ENCODE data around the gene CPA5. TPM values are rescaled to one million over a fixed set of nuclear protein-coding genes. Genes with fewer than 3 reads are reported as not detected.
A peak's percentile ranks its signal among the peaks of the same experiment; 100 is the strongest.

CPA5 gene
- total RNA-seq, 1 donor from 2014 or later: not detected

DNA sequence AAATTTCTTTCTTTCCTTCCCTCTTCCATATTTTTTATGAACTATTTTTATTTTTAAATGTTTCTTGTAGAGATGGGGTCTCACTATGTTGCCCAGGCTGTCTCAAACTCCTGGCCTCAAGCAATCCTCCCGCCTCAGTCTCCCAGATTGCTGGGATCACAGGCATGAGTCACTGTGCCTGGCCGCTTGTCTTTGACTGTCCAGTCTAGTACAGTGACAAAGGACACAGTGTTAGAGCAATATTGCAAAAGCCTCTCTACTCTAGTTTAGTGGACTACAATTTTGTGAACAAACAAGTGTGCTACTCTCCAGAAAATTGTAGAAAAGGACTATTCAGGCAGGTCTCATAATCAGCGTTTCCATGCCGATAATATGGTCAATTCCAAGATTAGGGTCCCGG is 40.6 kb upstream of the CPA5 start:
- Mint-ChIP-seq H3K9me3 (peaks cover 8% of the 10 kb centered on the region), H3K27me3 (ENCODE audit: insufficient read depth, low read depth) (peaks cover 8% of the 10 kb centered on the region), H3K36me3 (no peaks in the 10 kb centered on the region), H3K4me3 (no peak overlapping the region), H3K4me1 (peaks cover 5% of the 10 kb centered on the region), H3K27ac (no peak overlapping the region)
- Histone ChIP-seq H3K4me1 (no peaks in the 10 kb centered on the region), H3F3A (ENCODE audit: low read depth) (no peaks in the 10 kb centered on the region), H3K36me3 (no peaks in the 10 kb centered on the region), H2AFZ (replicated peaks) (no peak overlapping the region), H3K79me2 (ENCODE audit: low read depth) (no peaks in the 10 kb centered on the region), H3K27me3 (no peaks in the 10 kb centered on the region), H3K4me2 (no peak overlapping the region), H3K4me3 (no peak overlapping the region), H3K27ac (no peak overlapping the region), H3K9me3 (ENCODE audit: low read depth) (no peaks in the 10 kb centered on the region), H3K9ac (no peak overlapping the region), H4K20me1 (ENCODE audit: low read depth) (no peaks in the 10 kb centered on the region)
- no peak for TF ChIP-seq CTCF (IDR thresholded peaks at IDR 0.05)
- TF ChIP-seq EZH2 (IDR thresholded peaks at IDR 0.05): no peak
- TF ChIP-seq EZH2phosphoT487 (IDR thresholded peaks at IDR 0.05): no peak
- DNase-seq (ENCODE audit: low spot score): no peak

- H3K27ac ChIP-seq: no peak overlapping the region
- no peaks in the 10 kb centered on the region for H3K36me3 ChIP-seq
- no peak overlapping the region for H2AFZ ChIP-seq (replicated peaks)
Measured at GRCh38 chr7:130304878-130305277, 39.7 kb upstream of the CPA5 start.

GRCh38 chr7:130305433-130306042 is 39.1 kb upstream of the CPA5 start:
- H3K27ac ChIP-seq: no peak overlapping the region
- H3F3A ChIP-seq (ENCODE audit: low read depth): no peaks in the 10 kb centered on the region
- Mint-ChIP-seq H3K36me3 (no peaks in the 10 kb centered on the region), H3K4me3 (no peak overlapping the region), H3K27ac (no peak overlapping the region), H3K9me3 (peaks cover 6% of the 10 kb centered on the region), H3K4me1 (peaks cover 3% of the 10 kb centered on the region), H3K27me3 (ENCODE audit: insufficient read depth, low read depth) (peaks cover 11% of the 10 kb centered on the region)
- H4K20me1 ChIP-seq (ENCODE audit: low read depth): no peaks in the 10 kb centered on the region
- H3K9me3 ChIP-seq (ENCODE audit: low read depth): no peaks in the 10 kb centered on the region
- no peaks in the 10 kb centered on the region for H3K79me2 ChIP-seq (ENCODE audit: low read depth)
- H3K27me3 ChIP-seq: no peaks in the 10 kb centered on the region
- H3K4me2 ChIP-seq: no peak overlapping the region
- TF ChIP-seq EZH2 (IDR thresholded peaks at IDR 0.05): no peak
- TF ChIP-seq CTCF (IDR thresholded peaks at IDR 0.05): no peak
- no peak for TF ChIP-seq EZH2phosphoT487 (IDR thresholded peaks at IDR 0.05)
- H2AFZ ChIP-seq (replicated peaks): peak overlapping the region; percentile 50
- no peak for DNase-seq (ENCODE audit: low spot score)
- no peak overlapping the region for H3K4me3 ChIP-seq
- no peaks in the 10 kb centered on the region for H3K4me1 ChIP-seq
- no peak overlapping the region for H3K9ac ChIP-seq
- H3K36me3 ChIP-seq: no peaks in the 10 kb centered on the region

More at GRCh38 chr7:130304878-130305277, 39.7 kb upstream of the CPA5 start:
- Histone ChIP-seq H3F3A (ENCODE audit: low read depth) (no peaks in the 10 kb centered on the region), H3K9me3 (ENCODE audit: low read depth) (no peaks in the 10 kb centered on the region), H3K4me1 (no peaks in the 10 kb centered on the region), H3K9ac (no peak overlapping the region), H3K27me3 (no peaks in the 10 kb centered on the region), H4K20me1 (ENCODE audit: low read depth) (no peaks in the 10 kb centered on the region), H3K4me3 (no peak overlapping the region), H3K4me2 (no peak overlapping the region), H3K79me2 (ENCODE audit: low read depth) (no peaks in the 10 kb centered on the region)
- no peak for TF ChIP-seq EZH2 (IDR thresholded peaks at IDR 0.05)
- DNase-seq (ENCODE audit: low spot score): no peak
- H3K27me3 Mint-ChIP-seq (ENCODE audit: insufficient read depth, low read depth): peaks cover 7% of the 10 kb centered on the region
- peaks cover 8% of the 10 kb centered on the region for H3K9me3 Mint-ChIP-seq
- H3K4me1 Mint-ChIP-seq: peaks cover 3% of the 10 kb centered on the region
- H3K27ac Mint-ChIP-seq: no peak overlapping the region
- no peak overlapping the region for H3K4me3 Mint-ChIP-seq
- no peaks in the 10 kb centered on the region for H3K36me3 Mint-ChIP-seq

DNA sequence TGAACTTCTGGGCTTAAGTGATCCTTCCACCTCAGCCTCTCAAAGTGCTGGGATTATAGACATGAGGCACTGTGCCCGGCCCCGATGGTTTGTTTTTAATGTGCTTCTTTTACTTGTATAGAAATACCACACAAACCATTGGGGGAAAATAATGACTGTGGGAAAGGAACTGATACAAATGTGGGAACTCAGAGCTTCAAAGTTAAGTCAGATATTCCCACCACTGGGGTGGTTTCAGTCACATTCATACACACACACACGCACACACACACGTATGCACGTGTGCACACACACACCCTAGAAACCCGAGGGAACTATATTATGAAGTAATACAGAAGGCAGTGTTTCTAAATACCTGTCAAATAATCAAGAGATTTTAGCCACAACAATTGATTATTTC is 34.6 kb upstream of the CPA5 start:
- Histone ChIP-seq H3K9me3 (ENCODE audit: low read depth) (no peaks in the 10 kb centered on the region), H3F3A (ENCODE audit: low read depth) (no peaks in the 10 kb centered on the region), H3K4me1 (no peaks in the 10 kb centered on the region), H2AFZ (replicated peaks) (no peak overlapping the region), H3K27ac (no peak overlapping the region), H3K36me3 (no peaks in the 10 kb centered on the region), H4K20me1 (ENCODE audit: low read depth) (no peaks in the 10 kb centered on the region), H3K79me2 (ENCODE audit: low read depth) (no peaks in the 10 kb centered on the region), H3K9ac (no peak overlapping the region), H3K4me2 (no peak overlapping the region), H3K4me3 (no peak overlapping the region), H3K27me3 (no peaks in the 10 kb centered on the region)
- H3K27me3 Mint-ChIP-seq (ENCODE audit: insufficient read depth, low read depth): peaks cover 8% of the 10 kb centered on the region
- no peak for DNase-seq (ENCODE audit: low spot score)
- peaks cover 12% of the 10 kb centered on the region for H3K9me3 Mint-ChIP-seq
- no peaks in the 10 kb centered on the region for H3K36me3 Mint-ChIP-seq
- no peaks in the 10 kb centered on the region for H3K4me1 Mint-ChIP-seq
- no peak overlapping the region for H3K27ac Mint-ChIP-seq
- H3K4me3 Mint-ChIP-seq: no peak overlapping the region
- TF ChIP-seq EZH2phosphoT487 (IDR thresholded peaks at IDR 0.05) (no peak), CTCF (IDR thresholded peaks at IDR 0.05) (no peak), EZH2 (IDR thresholded peaks at IDR 0.05) (no peak)
